ENCODE results near the gene STIM1.

STIM1 gene

DNA sequence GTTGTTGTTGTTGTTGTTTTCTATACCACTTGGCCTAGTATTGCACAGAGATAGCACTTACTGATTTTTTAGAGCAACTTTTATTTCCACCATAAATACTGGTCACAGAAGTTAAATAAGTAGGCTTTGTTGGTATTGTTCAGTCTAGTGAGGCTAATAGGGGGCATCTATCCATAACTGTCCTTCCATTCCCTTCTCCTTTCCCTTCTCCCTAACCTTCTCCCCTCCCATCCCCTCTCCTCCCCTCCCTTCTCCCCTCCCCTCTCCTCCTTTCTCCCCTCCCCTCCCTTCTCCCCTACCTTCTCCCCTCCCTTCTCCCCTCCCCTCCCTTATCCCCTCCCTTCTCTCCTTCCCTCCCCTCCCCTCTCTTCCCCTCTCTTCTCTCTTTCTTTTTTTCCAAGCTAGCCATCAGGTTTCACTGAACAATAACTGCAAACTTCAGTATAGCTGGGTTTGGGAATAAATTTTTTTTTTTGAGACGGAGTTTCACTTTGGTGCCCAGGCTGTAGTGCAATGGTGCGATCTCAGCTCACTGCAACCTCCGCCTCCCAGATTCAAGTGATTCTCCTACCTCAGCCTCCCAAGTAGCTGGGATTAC is 56.5 kb downstream of the STIM1 start:
- no peak overlapping the region for H3K27ac ChIP-seq
- ChIA-PET POLR2A (ENCODE audit: low non-redundant PET) (no interaction called here), CTCF (interaction anchor here (1.0 kb wide), 1 partner anchor 57 kb away, joined by 6 read pairs; the partner anchor contains the start of gene STIM1)
- DNase-seq (ENCODE audit: low spot score): no peak
- TF ChIP-seq, protein P1, sequence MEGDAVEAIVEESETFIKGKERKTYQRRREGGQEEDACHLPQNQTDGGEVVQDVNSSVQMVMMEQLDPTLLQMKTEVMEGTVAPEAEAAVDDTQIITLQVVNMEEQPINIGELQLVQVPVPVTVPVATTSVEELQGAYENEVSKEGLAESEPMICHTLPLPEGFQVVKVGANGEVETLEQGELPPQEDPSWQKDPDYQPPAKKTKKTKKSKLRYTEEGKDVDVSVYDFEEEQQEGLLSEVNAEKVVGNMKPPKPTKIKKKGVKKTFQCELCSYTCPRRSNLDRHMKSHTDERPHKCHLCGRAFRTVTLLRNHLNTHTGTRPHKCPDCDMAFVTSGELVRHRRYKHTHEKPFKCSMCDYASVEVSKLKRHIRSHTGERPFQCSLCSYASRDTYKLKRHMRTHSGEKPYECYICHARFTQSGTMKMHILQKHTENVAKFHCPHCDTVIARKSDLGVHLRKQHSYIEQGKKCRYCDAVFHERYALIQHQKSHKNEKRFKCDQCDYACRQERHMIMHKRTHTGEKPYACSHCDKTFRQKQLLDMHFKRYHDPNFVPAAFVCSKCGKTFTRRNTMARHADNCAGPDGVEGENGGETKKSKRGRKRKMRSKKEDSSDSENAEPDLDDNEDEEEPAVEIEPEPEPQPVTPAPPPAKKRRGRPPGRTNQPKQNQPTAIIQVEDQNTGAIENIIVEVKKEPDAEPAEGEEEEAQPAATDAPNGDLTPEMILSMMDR (conservative IDR thresholded peaks at IDR 0.05; ENCODE audit: low read depth): no peak

DNA sequence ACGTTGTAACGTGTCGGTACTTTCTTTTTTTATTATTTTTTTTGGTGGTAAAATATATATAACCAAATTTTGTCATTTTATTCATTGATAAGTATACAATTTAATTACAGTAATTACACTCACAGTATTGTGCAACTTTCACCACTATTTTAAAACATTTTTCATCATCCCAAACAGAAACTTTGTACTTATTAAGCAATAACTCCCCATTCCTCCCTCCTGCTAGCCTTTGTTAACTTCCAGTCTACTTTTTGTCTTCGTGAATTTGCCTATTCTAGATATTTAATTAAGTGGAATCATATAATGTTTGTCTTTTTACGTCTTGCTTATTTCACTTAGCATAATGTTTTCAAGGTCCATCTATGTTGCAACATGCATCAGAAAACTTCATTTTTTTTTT is 58.5 kb downstream of the STIM1 start:
- no peak overlapping the region for H3K27ac ChIP-seq
- CTCF ChIA-PET: no interaction called here
- DNase-seq (ENCODE audit: low spot score): no peak
- TF ChIP-seq, protein P1 (conservative IDR thresholded peaks at IDR 0.05; ENCODE audit: low read depth): no peak
- POLR2A ChIA-PET (ENCODE audit: low non-redundant PET): no interaction called here

DNA sequence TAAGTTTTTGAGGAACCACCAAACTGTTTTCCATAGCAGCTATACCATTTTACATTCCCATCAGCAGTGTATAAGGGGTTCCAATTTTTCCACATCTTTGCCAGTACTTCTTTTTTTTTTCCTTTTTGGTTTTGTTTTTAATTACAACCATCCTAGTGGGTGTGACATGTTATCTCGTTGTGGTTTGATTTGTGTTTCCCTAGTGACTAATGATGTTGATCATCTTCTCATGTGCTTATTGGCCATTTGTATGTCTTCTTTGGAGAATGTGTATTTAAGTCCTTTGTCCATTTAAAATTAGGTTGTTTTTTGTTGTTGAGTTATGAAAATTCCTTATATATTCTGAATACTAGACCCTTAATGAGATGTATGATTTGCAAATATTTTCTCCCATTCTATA is 59.3 kb downstream of the STIM1 start:
- ChIA-PET CTCF (interaction anchor here (0.6 kb wide), 2 partner anchors 33 to 165 kb away, joined by 3 to 4 read pairs; no protein-coding TSS in a partner anchor), POLR2A (ENCODE audit: low non-redundant PET) (no interaction called here)
- DNase-seq (ENCODE audit: low spot score): no peak
- TF ChIP-seq, protein P1 (conservative IDR thresholded peaks at IDR 0.05; ENCODE audit: low read depth): no peak
- H3K27ac ChIP-seq: no peak overlapping the region

DNA sequence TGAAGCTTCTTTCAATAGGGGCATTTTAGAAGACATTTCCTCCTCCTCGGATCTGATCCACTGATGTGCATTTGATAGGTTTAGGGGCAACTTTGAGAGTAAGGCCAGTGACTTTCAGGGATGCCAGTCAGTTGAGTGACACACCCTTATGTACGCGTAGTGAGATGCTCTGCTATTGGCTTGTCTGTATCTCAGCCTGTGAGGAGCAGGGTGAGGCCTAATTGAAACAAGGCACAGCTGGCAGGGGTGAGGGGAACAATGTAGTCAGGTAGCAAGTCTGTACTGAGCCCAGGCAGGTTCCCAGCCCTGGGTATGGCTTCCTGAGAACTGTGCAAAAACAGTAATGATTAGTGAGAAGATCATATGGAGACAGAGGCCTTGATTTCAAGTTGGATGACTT is 61.5 kb downstream of the STIM1 start:
- peak; percentile 32 for DNase-seq (ENCODE audit: low spot score)
- ChIA-PET CTCF (interaction anchor here (0.7 to 1.0 kb wide), 2 partner anchors 14 to 62 kb away, joined by 3 to 7 read pairs; no protein-coding TSS in a partner anchor), POLR2A (ENCODE audit: low non-redundant PET) (no interaction called here)
- peak overlapping the region; percentile 79 for H3K27ac ChIP-seq
- TF ChIP-seq, protein P1 (conservative IDR thresholded peaks at IDR 0.05; ENCODE audit: low read depth): no peak

DNA sequence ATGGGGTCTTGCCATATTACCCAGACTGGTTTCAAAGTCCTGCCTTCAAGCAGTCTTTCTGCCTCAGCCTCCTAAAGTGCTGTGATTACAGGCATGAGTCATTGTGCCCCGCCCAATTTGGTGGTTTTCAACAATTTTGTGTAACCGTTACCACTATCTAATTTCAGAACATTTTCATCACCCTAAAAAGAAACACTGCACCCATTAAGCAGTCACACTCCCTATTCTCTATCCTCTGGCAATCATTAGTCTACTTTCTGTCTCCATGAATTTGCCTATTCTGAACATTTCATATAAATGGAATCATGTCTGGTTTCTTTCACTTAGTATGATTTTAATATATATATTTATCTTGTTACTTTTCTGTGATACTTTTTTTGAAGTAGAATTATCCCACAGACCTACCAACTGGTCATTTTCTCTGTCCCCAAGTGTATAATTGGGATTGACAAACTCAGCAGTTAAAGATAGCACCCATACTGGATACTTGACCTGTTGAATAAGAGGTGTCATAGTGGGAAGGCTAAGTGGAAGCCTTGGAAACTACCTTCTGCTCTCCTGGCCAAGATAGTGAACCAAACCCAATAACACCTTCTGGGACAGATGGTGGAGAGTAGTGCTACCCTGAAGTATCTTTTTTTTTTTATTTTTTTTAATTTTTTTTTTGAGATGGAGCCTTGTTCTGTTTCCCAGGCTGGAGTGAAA is 64.8 kb downstream of the STIM1 start:
- H3K27ac ChIP-seq: peak overlapping the region; percentile 57
- CTCF ChIA-PET: no interaction called here
- TF ChIP-seq, protein P1 (conservative IDR thresholded peaks at IDR 0.05; ENCODE audit: low read depth): no peak
- POLR2A ChIA-PET (ENCODE audit: low non-redundant PET): no interaction called here
- peak; percentile 18 for DNase-seq (ENCODE audit: low spot score)

DNA sequence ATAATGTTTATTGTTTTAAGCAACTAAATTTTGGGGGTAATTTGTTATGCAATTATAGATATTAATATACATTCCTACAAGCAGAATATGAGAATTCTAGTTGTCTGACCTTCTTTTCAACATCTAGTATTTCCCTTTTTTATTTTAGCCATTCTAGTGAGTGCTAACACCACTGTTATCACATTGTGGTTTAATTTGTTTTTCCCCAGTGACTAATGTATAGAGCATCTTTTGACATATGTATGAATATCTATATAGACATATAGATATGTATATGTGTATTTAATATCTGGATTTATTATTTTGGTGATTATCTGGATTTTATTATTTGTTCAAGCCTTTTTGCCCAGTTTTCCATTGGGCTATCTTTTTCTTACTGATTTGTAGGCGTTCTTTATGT is 66.6 kb downstream of the STIM1 start:
- CTCF ChIA-PET: no interaction called here
- POLR2A ChIA-PET (ENCODE audit: low non-redundant PET): no interaction called here
- TF ChIP-seq, protein P1 (conservative IDR thresholded peaks at IDR 0.05; ENCODE audit: low read depth): no peak
- H3K27ac ChIP-seq: no peak overlapping the region
- DNase-seq (ENCODE audit: low spot score): no peak
